ENCODE results near the gene DNAJB6. TPM values are rescaled to one million over a fixed set of nuclear protein-coding genes. Genes with fewer than 3 reads are reported as not detected.

The DNAJB6 gene
- polyA plus RNA-seq, 3 donors: 66.6 to 117 (median 116) TPM

GRCh38 chr7:157464111-157464970, 127.5 kb downstream of the DNAJB6 start:
- Histone ChIP-seq H4K20me1 (ENCODE audit: insufficient read depth, low read length) (no peaks in the 10 kb centered on the region), H2AFZ (ENCODE audit: insufficient read depth, low read depth, low read length, poor library complexity, severe bottlenecking) (no peak overlapping the region), H3K9ac (ENCODE audit: insufficient read depth, low read length, poor library complexity, severe bottlenecking) (no peak overlapping the region), H3K4me2 (replicated peaks; ENCODE audit: extremely low read depth, low read length, poor library complexity, severe bottlenecking) (no peak overlapping the region), H3K4me3 (replicated peaks in 1 of 3; ENCODE audit: low read depth in 2 of 3, low read length in 3 of 3) (no peak overlapping the region), H3K27me3 (ENCODE audit: control insufficient read depth in 2 of 2, insufficient read depth in 2 of 2, low read length in 2 of 2) (peaks cover 0 to 10% of the 10 kb centered on the region in 2 donors), H3K79me2 (ENCODE audit: insufficient read depth, low read length) (no peaks in the 10 kb centered on the region), H3K27ac (ENCODE audit: low read depth in 1 of 2, low read length in 2 of 2) (no peak overlapping the region), H3K9me3 (replicated peaks in 1 of 2; ENCODE audit: control insufficient read depth in 1 of 2, insufficient read depth in 1 of 2, low read length in 2 of 2) (no peaks in the 10 kb centered on the region), H3K36me3 (replicated peaks in 1 of 2; ENCODE audit: control insufficient read depth in 1 of 2, insufficient read depth in 2 of 2, low read length in 2 of 2) (no peaks in the 10 kb centered on the region), H3K4me1 (ENCODE audit: control insufficient read depth in 1 of 2, insufficient read depth in 2 of 2, low read length in 2 of 2) (no peaks in the 10 kb centered on the region)
- Mint-ChIP-seq H3K4me3 (peak overlapping the region in 1 of 2 donors; percentile 24), H3K4me1 (no peaks in the 10 kb centered on the region), H3K27me3 (ENCODE audit: low read depth in 3 of 3) (peaks cover 11 to 19% (median 15%) of the 10 kb centered on the region in 3 donors), H3K27ac (no peak overlapping the region), H3K9me3 (no peaks in the 10 kb centered on the region), H3K36me3 (no peaks in the 10 kb centered on the region)
- intact Hi-C loops (cut with micrococcal nuclease): no loop called here
- no peak for TF ChIP-seq CTCF (IDR thresholded peaks at IDR 0.05)
- DNase-seq: no peak
- WGBS (ENCODE audit: insufficient coverage): 64% methylated on average over 11 of the region's 15 CpGs

GRCh38 chr7:157464971-157465886, 128.4 kb downstream of the DNAJB6 start:
- no peak for DNase-seq
- intact Hi-C loops (cut with micrococcal nuclease): no loop called here

More at GRCh38 chr7:157464971-157465886, 128.4 kb downstream of the DNAJB6 start:
- TF ChIP-seq CTCF (IDR thresholded peaks at IDR 0.05): no peak
- H3K4me3 Mint-ChIP-seq: no peak overlapping the region
- H3K27me3 Mint-ChIP-seq (ENCODE audit: low read depth in 3 of 3): peaks cover 10 to 17% (median 15%) of the 10 kb centered on the region in 3 donors
- no peak overlapping the region for H3K27ac Mint-ChIP-seq
- Histone ChIP-seq H3K4me3 (replicated peaks in 1 of 3; ENCODE audit: low read depth in 2 of 3, low read length in 3 of 3) (no peak overlapping the region), H3K27ac (ENCODE audit: low read depth in 1 of 2, low read length in 2 of 2) (no peak overlapping the region), H3K79me2 (ENCODE audit: insufficient read depth, low read length) (no peaks in the 10 kb centered on the region), H3K4me1 (ENCODE audit: control insufficient read depth in 1 of 2, insufficient read depth in 2 of 2, low read length in 2 of 2) (no peaks in the 10 kb centered on the region), H2AFZ (ENCODE audit: insufficient read depth, low read depth, low read length, poor library complexity, severe bottlenecking) (no peak overlapping the region), H3K27me3 (ENCODE audit: control insufficient read depth in 2 of 2, insufficient read depth in 2 of 2, low read length in 2 of 2) (peaks cover 0 to 10% of the 10 kb centered on the region in 2 donors), H4K20me1 (ENCODE audit: insufficient read depth, low read length) (no peaks in the 10 kb centered on the region), H3K4me2 (replicated peaks; ENCODE audit: extremely low read depth, low read length, poor library complexity, severe bottlenecking) (no peak overlapping the region), H3K9me3 (replicated peaks in 1 of 2; ENCODE audit: control insufficient read depth in 1 of 2, insufficient read depth in 1 of 2, low read length in 2 of 2) (no peaks in the 10 kb centered on the region), H3K9ac (ENCODE audit: insufficient read depth, low read length, poor library complexity, severe bottlenecking) (no peak overlapping the region), H3K36me3 (replicated peaks in 1 of 2; ENCODE audit: control insufficient read depth in 1 of 2, insufficient read depth in 2 of 2, low read length in 2 of 2) (no peaks in the 10 kb centered on the region)
- H3K36me3 Mint-ChIP-seq: no peaks in the 10 kb centered on the region
- no peaks in the 10 kb centered on the region for H3K4me1 Mint-ChIP-seq
- H3K9me3 Mint-ChIP-seq: peaks cover 0 to 3% (median 0%) of the 10 kb centered on the region in 7 donors
- 69% methylated on average over 18 of the region's 30 CpGs for WGBS (ENCODE audit: insufficient coverage)
